Activated CD8-positive, alpha-beta memory T cell treated with anti-CD3 and anti-CD28 coated beads, Interleukin-2, amount 50 U/mL, for 1 hour (primary cell): Measurements from ENCODE around the gene GOLGA8B.
"Not testable (repeated sequence)": the region's sequence is repeated elsewhere in the genome, so short reads cannot be mapped to it uniquely, and the experiment has no call there.

ENCODE experiments used
- DNase-seq: peaks from one replicate; pipeline ENCODE4 v3.0.0-alpha.2; 2020; ENCODE audit errors: extremely low read depth

The GOLGA8B gene

DNA sequence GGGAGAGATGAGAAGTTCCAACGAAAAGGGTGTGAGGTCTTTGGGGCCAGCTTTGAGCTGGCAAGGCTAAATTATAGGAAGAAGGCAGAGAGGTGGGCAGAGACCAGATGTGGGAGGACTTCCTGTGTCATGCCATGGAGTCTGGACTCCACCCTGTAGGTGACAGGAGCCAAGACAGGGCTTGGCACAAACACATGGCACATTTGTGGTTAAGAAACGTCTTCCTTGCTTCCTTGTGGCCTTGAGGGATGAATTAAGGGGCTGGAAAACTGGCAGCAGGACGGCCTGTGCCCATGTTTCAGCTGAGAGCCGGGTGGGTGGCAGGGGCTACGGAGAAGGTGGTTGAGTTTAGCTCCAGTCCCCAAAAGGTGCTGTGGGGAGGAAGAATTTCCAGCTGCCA is 18.7 kb downstream of the GOLGA8B start:
- not testable (repeated sequence) for DNase-seq

- not testable (repeated sequence) for DNase-seq
These were observed 22.6 kb downstream of the GOLGA8B start for GRCh38 chr15:34560814-34561213.

DNA sequence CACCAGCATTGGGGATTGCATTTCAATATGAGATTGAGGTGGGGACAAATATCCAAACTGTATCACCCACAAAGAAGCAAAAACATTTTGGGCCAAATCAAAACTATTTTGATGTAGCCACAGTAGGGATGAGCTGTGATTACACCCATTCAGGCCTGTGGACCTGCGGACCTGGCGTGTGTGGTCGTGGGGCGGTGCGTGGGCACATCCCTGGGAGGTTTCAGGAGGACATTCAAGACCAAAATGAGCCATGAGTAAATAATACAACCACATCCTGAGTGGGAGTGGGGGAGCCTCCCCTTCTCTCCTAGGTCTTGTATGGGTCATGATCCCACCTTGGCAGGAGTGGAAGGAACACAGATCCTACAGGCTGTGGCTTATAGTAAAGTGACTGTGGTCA is 23.7 kb downstream of the GOLGA8B start:
- DNase-seq = not testable (repeated sequence)

DNA sequence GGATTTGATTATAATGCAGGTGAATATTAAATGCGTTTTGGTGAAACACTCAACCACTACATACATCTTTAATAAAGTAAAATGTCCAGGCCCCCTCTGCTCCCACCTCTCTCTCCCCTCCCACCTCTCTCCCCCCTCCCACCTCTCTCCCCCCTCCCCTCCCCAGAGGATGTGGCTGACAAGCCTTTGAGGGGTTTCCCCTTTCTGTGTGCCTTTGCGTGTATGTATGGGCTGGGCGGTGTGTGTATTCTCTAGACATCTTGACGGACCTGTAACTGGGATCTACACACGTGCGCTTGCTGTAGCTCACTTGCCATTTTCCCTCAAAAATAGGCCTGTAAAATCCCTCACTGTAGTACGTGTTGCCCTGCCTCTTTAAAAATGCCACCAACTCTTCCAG is 28.3 kb downstream of the GOLGA8B start:
- not testable (repeated sequence) for DNase-seq

DNA sequence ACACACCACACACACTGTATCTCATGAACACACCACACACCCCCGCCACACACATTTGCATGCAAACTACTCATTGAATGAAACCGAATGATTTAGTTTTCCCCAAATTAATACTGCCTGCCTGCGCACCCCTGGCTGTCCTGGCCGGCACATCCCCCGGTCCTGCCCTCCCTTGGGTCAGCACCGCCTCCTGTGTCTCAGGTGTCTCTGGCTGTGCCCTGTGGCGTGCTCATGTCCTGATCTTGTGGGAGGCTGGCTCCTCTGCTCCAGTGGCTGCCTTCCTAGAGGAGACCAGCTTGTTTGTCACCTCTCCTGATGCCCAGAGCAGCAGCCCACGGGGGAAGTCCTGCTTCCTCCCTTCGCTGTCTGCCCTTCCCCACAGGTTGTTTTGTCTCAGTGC is 28.7 kb downstream of the GOLGA8B start:
- DNase-seq = not testable (repeated sequence)

DNA sequence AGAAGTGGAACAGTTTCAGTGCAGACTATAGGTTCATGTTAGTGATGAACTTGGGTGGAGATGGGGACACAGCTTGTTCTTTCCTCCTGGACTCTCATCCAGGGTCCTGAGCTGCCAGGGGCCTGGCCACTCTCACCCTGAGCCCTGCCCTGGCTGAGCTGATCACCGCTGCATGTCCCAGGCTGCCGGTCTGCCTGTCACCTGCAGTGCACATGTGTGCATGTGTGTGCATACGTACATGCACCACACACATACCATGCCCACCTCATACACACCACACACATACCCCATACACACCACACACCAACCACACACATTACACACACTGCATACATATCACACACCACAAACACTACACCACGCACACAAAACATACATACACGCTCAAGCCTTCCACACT is 29.3 kb downstream of the GOLGA8B start:
- not testable (repeated sequence) for DNase-seq

DNA sequence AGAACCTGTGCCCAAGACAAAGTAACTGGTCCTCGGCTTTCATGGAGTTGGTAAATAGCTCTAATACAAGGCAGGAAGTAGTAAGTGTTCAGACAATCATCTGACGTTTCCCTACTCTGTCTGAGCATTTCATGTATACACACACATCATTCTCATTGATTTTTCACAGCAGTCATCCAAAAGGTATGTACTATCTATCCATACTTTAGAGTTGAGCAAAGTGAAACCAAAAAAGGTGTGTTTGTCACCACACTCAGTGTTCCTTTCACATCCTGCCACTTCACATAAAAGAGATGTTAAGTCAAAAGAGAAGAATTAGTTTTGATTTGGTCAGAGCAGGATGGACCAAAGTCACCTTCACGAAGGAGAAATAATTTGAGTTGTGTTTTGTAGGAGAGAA is 33.3 kb downstream of the GOLGA8B start:
- not testable (repeated sequence) for DNase-seq

GRCh38 chr15:34549381-34549809 is 34.1 kb downstream of the GOLGA8B start:
- DNase-seq = not testable (repeated sequence)

DNA sequence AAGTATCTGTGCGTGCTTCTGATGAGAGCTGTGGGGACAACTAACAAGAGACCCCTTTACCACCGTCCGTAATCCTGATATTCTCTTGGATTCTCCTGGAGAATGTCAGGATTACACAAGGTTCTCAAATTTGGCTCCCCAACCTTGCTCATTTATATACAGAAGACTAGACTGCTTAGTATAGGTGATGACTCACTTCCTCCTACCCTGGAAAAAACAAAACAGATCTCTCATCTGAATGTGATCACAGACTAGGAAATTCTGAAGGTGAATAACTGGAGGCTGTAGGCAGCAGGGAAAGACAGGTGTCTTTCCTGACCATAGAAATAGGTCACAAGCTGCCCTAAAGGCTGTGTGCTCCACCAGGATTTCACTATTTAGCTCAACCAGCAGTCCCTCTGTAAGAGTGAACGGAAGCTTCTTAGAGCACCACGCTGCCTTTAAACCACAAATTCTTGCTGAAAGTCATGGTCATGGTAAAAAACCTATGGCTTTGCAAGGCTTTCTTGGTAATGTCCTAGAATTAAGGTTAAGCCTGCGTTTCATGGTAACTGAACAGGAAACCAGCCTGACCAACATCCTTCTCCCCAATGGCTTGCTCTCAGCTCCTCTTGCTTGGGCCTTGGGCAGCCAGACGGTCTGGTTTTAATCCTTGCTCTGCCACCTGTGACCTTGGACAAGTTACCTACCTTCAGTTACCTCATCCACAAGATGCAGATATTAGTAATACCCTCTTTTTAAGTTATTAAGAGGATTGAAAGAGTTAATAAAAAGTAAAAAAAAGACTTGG is 39.4 kb downstream of the GOLGA8B start:
- DNase-seq = not testable (repeated sequence)

DNA sequence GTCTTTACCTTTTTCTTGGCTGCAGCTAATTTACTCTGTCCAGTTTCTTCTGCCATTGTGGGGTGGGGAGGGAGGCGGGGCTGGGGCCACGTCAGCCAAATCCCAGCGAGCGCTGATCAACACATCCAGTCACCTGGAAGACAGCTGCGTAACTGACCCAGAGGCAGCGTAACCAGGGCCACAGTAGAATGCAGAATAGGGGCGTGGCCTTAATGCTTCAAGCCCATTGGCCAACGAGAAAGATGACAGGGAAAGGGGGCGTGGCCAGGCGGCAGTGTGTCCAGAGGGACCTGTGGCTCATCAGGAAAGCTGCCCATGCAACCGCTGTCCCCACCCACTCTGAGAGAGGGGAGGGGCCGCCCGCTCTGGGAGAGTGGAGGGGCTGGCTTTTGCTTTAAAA is 47.6 kb downstream of the GOLGA8B start:
- DNase-seq = not testable (repeated sequence)
